Glomerular visceral epithelial cell (primary cell): Measurements from ENCODE around the gene RNF126.

ENCODE experiments used
- DNase-seq: peaks from one replicate; pipeline ENCODE4 v3.0.0-alpha.2; 2016; ENCODE audit errors: extremely low spot score

The RNF126 gene

DNA sequence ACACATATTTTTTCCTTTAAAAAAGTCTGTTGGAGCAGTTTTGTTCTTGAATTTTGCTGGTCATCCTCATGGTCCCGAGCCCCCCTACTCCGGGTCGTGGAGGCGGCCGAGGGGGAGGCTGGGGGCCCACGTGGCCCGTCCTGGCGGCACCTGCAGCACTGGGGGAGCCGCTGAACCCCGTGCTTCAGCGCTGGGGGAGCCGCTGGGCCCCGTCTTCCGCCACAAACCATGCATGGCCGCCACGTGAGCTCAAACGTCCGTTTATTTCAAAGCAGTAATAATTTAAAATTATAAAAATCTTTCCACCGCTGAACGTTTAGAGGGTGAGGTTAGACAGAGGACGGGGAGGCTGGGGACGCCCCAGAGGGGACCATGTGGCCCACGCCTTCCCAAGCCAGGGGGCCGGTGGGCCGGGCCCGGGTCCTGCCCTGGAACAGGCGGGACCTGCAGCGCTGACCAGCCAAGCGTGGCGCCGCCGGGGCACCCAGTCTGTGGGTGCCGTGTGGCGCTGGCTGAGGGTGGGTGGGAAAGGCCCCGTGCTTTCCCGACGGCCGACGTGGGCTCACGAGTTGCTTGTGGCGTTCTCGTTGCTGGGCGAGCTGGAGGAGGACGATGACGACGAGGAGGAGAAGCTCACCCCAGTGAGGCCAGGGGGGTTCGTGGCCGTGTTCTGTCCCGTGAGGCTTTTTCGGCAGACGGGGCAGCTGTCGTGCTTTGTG lies 15.3 kb downstream of the RNF126 start:
- no peak for DNase-seq

GRCh38 chr19:646779-647565 lies 16.0 kb downstream of the RNF126 start:
- no peak for DNase-seq

DNA sequence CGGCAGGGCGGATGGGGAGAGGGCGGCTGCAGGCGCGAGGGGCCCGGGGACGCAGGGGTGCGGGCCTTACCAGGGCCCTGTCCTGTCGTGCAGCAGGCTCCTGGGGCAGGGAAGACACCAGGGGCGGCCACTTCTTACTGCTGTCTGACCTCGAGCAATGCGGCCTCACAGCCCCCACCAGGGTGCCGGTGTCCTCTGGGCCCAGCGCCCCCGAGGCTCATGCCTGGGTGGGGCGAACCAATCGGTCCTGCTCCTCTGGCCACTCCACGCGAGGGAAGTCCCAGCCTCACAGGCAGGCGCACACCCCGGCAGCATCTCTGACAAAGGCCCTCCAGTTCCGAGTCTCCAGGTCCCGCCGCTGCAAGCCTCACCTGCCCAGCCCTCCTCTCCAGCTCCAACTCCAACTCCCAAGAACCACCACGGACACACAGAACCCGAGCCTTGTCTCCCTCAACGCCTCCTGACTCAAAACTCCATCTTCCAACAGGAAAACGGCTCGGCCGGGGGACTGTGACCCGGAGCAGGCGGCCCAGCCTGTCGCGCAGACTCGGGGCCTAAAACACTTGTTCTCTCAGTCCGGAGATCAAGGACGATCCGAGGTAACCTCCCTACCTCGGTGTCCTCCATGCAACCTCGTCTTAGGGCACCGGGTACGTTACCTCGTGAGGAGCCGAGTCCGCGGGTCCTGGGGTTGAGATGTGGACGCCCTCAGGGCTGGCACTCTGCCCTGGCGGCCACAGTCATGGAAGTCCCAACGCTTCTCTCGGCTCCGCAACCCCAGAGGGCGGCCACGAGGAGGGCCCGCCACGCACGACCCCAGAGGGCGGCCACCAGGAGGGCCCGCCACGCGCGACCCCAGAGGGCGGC lies 16.9 kb downstream of the RNF126 start:
- no peak for DNase-seq

DNA sequence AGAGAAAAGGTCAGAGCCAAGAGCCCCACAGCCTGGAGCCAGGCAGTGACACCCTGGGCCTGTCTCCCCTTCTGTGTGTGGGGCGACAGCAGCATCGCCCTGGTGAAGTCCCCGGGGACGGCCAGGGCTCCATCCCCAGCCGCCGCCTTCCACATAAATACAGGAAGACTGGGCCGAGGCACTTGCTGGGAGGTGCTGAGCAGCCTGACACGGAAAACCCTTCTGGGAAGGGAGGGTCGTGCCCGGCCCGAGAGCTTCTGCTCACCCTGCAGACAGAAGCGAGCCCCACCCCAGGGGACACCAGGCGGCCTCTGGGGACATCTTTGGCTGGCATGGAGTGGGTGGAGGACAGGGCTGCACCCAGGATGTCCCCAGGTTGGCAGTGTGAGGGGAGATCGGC lies 18.2 kb downstream of the RNF126 start:
- no peak for DNase-seq

DNA sequence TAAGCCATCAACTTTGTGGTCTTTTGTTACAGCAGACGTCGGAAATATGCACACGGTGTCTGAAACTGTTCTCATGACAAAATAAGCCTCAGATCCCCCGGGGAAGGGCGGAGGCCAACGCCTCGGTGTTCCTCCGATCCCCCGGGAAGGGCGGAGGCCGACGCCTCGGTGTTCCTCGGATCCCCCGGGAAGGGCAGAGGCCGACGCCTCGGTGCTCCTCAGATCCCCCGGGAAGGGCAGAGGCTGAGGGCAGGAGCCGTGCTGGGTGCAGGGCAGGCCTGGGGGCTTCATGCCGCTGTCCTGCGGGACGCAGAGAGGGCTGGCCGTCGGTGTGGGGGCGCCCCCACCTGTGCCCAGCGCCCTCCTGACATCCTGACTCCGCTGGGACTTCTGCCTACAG lies 18.7 kb downstream of the RNF126 start:
- no peak for DNase-seq

DNA sequence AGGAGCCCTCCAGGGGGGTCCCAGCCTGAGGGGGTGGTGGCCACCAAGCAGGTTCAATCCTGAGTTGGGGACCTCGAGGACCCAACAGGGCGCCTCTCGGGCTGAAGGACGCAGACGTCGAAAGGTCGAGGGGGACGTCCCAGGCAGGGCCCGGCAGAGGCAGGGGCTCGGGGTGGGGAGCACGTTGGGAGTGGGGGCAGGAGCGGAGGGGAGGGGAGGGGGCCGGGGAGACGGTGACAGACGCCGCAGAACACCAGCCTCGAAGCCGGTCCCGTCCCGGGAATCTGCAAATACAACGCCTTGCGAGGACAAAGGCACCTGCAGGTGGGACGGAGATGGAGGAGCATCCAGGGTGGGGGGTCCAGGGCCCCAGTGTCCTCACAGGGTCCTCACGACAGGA lies 19.3 kb downstream of the RNF126 start:
- DNase-seq = no peak

- no peak for DNase-seq
Observed at GRCh38 chr19:642767-643727, 20.0 kb downstream of the RNF126 start.

DNA sequence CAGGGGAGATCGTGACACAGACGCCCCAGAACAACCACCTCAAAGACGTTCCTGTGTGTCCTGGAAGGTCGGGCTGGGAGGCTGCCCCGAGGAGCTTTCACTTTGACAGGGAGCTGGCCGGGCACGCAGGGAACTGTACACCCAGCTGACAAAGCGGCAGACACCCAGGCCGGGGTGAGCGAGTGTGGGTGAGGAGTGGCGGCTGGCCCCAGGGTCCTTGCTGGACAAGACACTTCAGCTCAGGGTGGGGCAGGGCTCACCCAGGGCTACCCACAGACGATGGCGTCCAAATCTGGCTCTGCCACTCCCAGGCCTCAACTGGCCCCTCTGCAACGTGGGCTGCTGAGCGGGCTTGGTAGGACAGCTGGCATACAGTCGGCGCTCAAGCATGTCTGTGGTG lies 21.3 kb downstream of the RNF126 start:
- DNase-seq = no peak

DNA sequence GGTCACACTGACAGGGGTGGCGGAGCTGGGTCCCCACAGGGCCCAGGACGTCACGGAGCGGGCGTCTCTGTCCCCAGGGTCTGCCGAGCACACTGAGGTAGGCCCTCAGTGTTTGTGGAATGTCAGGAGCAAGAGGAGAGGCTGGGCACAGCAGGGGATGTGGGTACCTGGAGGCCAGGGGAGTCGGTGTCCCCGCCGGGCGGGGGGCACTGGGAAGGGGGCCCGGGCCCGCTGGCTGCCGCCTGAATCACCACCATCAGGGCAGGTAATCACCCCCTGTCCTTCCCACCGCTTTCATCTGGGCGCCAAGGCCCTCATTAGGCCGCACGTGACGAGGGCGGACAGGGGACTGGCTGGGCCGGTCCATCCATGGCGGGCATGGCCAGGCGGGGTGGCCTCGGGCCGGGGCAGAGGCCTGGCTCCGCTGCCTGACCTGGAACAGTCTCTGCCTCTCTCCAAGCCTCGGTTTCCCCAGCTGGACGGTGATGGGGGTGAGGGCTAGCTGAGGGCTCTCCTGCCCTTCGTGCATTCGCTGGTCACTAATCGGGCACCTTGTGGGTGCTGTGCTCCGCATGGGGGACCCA lies 22.3 kb downstream of the RNF126 start:
- DNase-seq = no peak

GRCh38 chr19:640161-640558 lies 22.9 kb downstream of the RNF126 start:
- no peak for DNase-seq

DNA sequence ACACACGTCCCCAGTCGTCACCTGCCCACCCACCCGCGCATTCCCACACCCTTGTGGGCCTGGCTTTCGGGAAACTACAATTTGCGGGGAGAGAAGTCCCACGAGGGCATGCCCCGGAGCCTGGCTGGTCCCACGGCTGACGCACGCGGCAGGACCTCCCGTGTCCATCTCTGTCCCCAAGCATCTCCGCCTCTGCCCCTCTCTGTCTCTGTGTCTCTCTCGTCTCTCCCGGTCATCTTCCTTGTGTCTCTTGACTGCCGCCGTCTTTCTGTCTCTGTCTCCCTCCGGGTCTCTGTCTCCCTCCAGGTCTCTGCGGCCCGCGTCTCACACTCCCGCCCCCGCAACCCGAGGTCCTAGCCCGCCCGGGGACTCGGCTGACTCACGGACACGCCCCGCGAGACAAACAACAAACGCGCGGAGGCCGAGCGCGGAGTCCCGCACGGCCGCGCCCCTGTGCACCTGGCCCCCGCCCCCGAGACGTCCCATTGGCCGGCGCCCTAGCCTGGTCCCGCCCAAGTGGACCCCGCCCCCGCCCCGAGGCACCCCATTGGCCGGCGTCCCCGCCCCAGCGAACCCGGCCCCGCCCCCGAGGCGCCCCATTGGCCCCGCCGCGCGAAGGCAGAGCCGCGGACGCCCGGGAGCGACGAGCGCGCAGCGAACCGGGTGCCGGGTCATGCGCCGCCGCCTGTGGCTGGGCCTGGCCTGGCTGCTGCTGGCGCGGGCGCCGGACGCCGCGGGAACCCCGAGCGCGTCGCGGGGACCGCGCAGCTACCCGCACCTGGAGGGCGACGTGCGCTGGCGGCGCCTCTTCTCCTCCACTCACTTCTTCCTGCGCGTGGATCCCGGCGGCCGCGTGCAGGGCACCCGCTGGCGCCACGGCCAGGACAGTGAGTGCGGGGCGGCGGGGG lies 23.5 kb downstream of the RNF126 start, which contains the start of gene FGF22:
Gene FGF22, plus strand, starts transcription at position 627 of the 908 bp plus-strand sequence. Its CDS starts 47 bp downstream, at position 674.
- peak; percentile 92 for DNase-seq

DNA sequence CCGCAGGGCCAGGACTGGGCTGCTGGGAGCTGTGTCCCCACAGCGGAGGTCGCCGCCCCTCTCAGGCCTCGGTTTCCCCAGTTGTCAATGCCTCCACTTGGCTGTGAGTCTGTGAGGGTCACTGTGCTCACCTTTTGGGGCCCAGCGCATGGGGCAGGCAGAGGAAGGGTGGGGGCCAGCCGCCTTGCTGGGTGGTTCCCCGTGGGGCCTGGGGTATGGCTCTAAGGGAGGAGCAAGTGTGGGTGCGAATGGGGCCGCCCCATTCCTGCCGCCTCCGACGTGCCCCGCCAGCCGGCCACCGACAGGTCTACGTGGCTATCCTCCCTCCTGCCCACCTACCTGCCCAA lies 24.1 kb downstream of the RNF126 start:
- no peak for DNase-seq

GRCh38 chr19:634975-635652 lies 27.9 kb downstream of the RNF126 start:
- no peak for DNase-seq

DNA sequence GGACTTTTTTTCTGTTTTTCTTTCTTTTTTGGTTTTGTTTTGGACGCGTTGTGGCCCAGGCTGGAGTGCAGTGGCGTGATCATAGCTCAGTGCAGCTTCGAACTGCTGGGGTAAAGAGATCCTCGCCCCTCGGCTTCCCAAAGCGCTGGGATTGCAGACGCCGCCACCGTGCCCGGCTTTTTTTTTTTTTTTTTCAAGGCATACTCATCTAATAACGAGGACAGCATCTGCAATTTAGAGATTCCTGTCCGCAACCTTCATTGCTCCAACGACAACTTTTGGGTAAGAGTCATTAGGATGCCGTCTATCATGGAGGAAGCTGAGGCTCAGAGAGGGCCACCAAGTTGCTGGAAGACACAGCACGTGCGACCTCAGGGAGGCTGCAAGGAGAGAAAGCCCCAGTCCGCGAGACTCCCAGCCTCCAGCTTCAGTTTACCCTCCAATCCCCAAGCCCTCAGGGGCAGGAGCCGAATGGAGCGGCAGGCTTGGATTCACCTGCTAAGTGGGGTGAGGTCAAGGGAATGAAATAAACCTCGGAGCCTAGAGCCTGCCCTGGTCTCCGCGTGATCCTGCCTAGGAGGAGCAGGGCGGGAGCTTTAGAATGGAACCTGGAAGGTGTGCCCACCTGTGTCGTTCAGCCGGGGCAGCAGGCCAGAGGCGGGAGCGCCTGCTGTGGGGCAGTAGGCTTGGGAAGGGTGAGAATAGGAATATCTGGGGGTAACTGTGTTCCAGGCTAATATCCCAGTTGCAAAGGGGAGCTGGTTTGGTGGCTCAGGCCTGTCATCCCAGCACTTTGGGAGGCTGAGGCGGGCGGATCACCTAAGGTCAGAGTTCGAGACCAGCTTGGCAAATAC lies 29.0 kb downstream of the RNF126 start:
- no peak for DNase-seq

DNA sequence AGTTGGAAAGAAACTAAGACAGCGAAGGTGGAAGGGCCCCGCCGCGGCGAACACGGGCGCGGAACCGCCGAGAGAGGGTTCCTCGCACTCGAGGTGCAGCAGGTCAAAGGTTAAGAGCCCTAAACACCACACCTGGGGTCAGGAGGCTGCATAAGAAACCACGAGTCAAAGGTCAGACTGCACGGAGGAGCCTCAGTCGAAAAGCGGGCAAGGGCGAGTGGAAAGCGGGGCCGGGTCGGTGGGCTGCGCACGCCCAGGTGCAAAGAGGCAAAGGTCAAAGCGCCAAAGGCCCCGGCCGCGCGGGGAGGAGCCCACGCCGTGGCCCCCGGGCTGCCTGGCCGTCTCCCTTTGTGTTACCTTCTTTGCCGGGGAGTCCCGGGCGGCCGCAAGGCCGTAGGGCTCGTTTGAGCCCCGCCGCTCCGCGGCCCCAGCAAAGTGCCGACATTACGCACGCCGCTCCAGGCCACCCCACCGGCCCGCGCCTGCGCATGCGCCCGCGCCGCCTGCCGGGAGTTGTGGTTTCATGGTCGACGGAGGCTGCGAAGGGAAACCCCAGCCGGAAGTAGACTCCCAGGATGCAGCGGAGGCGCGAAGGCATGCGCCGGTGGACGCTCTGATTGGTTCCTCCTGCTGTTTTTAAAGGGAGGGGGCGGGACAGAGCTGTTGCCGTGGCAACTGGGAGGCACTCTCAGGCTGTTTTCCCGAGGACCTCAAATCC lies 29.8 kb downstream of the RNF126 start, which contains the start of gene POLRMT:
Gene POLRMT, minus strand, starts transcription at position 470 of the 718 bp plus-strand sequence. Its CDS starts 25 bp downstream, at position 445.
- peak; percentile 99 for DNase-seq

- DNase-seq = peak; percentile 64
Observed at GRCh38 chr19:632579-633067, 30.4 kb downstream of the RNF126 start.
